A673 (cell line): ENCODE results near the gene ELFN1. TPM values are rescaled to one million over a fixed set of nuclear protein-coding genes. Genes with fewer than 3 reads are reported as not detected.

Experiments used
- BruUV-seq: library from RNA; stranded (reverse); fragments of 400-500 nt; replicated peaks from 2 replicates; lab custom pipeline; 2021; lab: Mats Ljungman, UMichigan
- CTCF ChIA-PET: fragments of 300-600 bp; sonication (Branson Sonifier 250); formaldehyde crosslinking; loops from one replicate; lab custom pipeline; 2022; ENCODE audit warnings: antibody characterized with exemption; lab: Charles Lee
- POLR2A ChIA-PET: fragments of 300-600 bp; sonication (Branson Sonifier 250); formaldehyde crosslinking; loops from one replicate; lab custom pipeline; 2022; ENCODE audit warnings: antibody characterized with exemption; ENCODE audit not compliant: low non-redundant PET; lab: Charles Lee
- DNase-seq: peaks from one replicate; pipeline ENCODE4 v3.0.0-alpha.2; 2015; ENCODE audit warnings: low spot score
- H3K27ac ChIP-seq: fragments of 200-600 bp; sonication (generic); 2 replicates; pipeline ENCODE4 v1.5.1; 2016; ENCODE audit warnings: mixed run types, low read depth, mild to moderate bottlenecking, mixed read lengths, antibody characterized with exemption, low read length; ENCODE audit not compliant: poor library complexity, severe bottlenecking
- H3K27me3 ChIP-seq: fragments of 200-600 bp; sonication (generic); replicated peaks from 2 replicates; pipeline ENCODE4 v1.6.1; 2017; ENCODE audit warnings: mixed run types, low read depth, mild to moderate bottlenecking, mixed read lengths, antibody characterized with exemption, low read length; ENCODE audit not compliant: insufficient read depth, poor library complexity
- H3K36me3 ChIP-seq: fragments of 200-600 bp; sonication (generic); 2 replicates; pipeline ENCODE4 v1.6.1; 2016; ENCODE audit warnings: mixed run types, mild to moderate bottlenecking, mixed read lengths, antibody characterized with exemption, low read length; ENCODE audit not compliant: insufficient read depth, poor library complexity, severe bottlenecking
- H3K4me1 ChIP-seq: fragments of 200-600 bp; sonication (generic); 2 replicates; pipeline ENCODE4 v1.6.1; 2017; ENCODE audit warnings: mixed run types, mild to moderate bottlenecking, mixed read lengths, antibody characterized with exemption, low read length; ENCODE audit not compliant: insufficient read depth, poor library complexity, severe bottlenecking
- H3K4me3 ChIP-seq: fragments of 200-600 bp; sonication (generic); 2 replicates; pipeline ENCODE4 v1.5.1; 2016; ENCODE audit warnings: low read depth, mixed run types, mild to moderate bottlenecking, mixed read lengths, low read length; ENCODE audit not compliant: poor library complexity, severe bottlenecking
- H3K9me3 ChIP-seq: fragments of 200-600 bp; sonication (generic); 2 replicates; pipeline ENCODE4 v1.6.1; 2016; ENCODE audit warnings: mixed run types, low read depth, mild to moderate bottlenecking, mixed read lengths, antibody characterized with exemption, low read length; ENCODE audit not compliant: poor library complexity, severe bottlenecking
- EZH2 ChIP-seq: fragments of 200-600 bp; sonication (generic); IDR thresholded peaks from 2 replicates; pipeline ENCODE4 v1.6.1; 2017; ENCODE audit warnings: borderline replicate concordance, low read depth, mild to moderate bottlenecking, mixed read lengths, antibody characterized with exemption, low read length; ENCODE audit not compliant: poor library complexity, severe bottlenecking
- intact Hi-C: fragments of 100-400 bp; cut with micrococcal nuclease; formaldehyde crosslinking; loops from one replicate; pipeline ENCODE4 v1.10.0; 2022; ENCODE audit not compliant: unreplicated experiment
- total RNA-seq: library from RNA; stranded (reverse); gene quantifications from 2 replicates; pipeline ENCODE4 v1.2.3, GENCODE V29; 2021
- TF ChIP-seq, protein P1 (sequence below): fragments of 300-800, 200-600 bp; sonication (generic); conservative IDR thresholded peaks from 2 replicates; pipeline ENCODE4 v1.5.1; 2017; ENCODE audit warnings: low read depth, mild to moderate bottlenecking, antibody characterized with exemption, low read length, moderate library complexity, mixed read lengths

Gene ELFN1
- total RNA-seq, 1 experiment from 2014 or later: not detected

GRCh38 chr7:1735262-1735661 is 65.2 kb downstream of the ELFN1 start:
- H3K9me3 ChIP-seq: no peaks in the 10 kb centered on the region
- H3K27me3 ChIP-seq: peaks cover 13% of the 10 kb centered on the region
- H3K36me3 ChIP-seq: no peaks in the 10 kb centered on the region
- H3K4me3 ChIP-seq: no peak overlapping the region
- no peak for DNase-seq
- intact Hi-C loops: no loop called here
- BruUV-seq: no TSS peak
- no peaks in the 10 kb centered on the region for H3K4me1 ChIP-seq
- H3K27ac ChIP-seq: no peak overlapping the region
- POLR2A ChIA-PET: no interaction called here
- CTCF ChIA-PET: no interaction called here
- TF ChIP-seq, protein P1, sequence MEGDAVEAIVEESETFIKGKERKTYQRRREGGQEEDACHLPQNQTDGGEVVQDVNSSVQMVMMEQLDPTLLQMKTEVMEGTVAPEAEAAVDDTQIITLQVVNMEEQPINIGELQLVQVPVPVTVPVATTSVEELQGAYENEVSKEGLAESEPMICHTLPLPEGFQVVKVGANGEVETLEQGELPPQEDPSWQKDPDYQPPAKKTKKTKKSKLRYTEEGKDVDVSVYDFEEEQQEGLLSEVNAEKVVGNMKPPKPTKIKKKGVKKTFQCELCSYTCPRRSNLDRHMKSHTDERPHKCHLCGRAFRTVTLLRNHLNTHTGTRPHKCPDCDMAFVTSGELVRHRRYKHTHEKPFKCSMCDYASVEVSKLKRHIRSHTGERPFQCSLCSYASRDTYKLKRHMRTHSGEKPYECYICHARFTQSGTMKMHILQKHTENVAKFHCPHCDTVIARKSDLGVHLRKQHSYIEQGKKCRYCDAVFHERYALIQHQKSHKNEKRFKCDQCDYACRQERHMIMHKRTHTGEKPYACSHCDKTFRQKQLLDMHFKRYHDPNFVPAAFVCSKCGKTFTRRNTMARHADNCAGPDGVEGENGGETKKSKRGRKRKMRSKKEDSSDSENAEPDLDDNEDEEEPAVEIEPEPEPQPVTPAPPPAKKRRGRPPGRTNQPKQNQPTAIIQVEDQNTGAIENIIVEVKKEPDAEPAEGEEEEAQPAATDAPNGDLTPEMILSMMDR: no peak
- TF ChIP-seq EZH2: no peak

GRCh38 chr7:1735806-1736483 is 65.9 kb downstream of the ELFN1 start:
- Histone ChIP-seq H3K36me3 (no peaks in the 10 kb centered on the region), H3K27me3 (peaks cover 13% of the 10 kb centered on the region), H3K9me3 (no peaks in the 10 kb centered on the region), H3K27ac (no peak overlapping the region), H3K4me3 (no peak overlapping the region), H3K4me1 (no peaks in the 10 kb centered on the region)
- TF ChIP-seq, protein P1: no peak
- TF ChIP-seq EZH2: no peak
- POLR2A ChIA-PET: no interaction called here
- CTCF ChIA-PET: no interaction called here
- no peak for DNase-seq
- intact Hi-C loops: no loop called here
- no TSS peak for BruUV-seq

- no peak for DNase-seq
- ChIA-PET CTCF (no interaction called here), POLR2A (no interaction called here)
- no peaks in the 10 kb centered on the region for H3K9me3 ChIP-seq
- H3K27me3 ChIP-seq: peaks cover 13% of the 10 kb centered on the region
- H3K4me3 ChIP-seq: no peak overlapping the region
- intact Hi-C loops: no loop called here
- no peak for TF ChIP-seq EZH2
- TF ChIP-seq, protein P1: no peak
- no peak overlapping the region for H3K27ac ChIP-seq
- no peaks in the 10 kb centered on the region for H3K4me1 ChIP-seq
- H3K36me3 ChIP-seq: no peaks in the 10 kb centered on the region
- BruUV-seq: no TSS peak
These were observed 66.4 kb downstream of the ELFN1 start for GRCh38 chr7:1736484-1736817.
